ENCODE measurements around the gene TRAM2.

DNA sequence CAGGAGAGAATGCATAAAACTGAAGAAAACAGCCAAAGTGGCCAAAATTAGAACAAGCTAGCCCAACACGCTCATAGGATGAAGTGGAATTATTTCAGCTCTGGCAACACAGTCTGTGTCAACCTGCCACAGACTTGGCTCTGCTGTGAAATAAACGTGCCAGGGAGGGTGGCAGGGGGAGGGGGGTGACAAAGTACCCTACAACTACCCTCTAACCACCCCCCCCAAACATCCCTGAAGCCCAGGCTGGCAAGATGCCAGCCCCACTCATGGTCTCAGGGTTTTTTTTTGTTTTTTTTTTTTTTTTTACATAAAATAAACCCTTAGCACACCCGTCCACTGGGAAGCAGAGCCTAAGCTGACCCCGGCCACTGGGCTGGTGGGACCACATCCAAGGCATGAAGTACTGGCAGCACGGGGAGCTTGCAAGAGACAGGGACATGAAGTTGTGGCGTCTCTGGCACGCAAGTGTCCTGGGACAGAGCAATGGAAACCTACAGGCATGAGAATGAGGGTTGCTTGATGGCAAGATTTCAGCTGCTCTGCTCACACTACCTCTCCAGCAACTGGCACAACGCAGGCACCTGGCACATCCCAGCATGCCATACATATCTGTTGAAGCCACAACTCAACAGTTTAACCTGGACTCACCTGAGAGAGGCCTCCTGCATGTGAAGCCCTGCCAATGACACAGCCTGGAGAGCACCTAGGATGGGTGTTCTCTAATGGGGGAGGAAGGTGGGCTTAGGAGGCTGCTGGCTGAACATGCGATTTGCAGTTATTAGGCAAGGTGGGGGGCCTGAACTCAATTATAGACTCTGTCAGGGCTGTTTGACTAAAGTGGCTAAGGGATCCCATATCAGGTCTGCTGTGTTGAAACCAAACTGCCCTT lies 76.4 kb downstream of the TRAM2 start:
- no peak for TF ChIP-seq POLR2AphosphoS5 (IDR thresholded peaks at IDR 0.05)
- TF ChIP-seq, protein P1, sequence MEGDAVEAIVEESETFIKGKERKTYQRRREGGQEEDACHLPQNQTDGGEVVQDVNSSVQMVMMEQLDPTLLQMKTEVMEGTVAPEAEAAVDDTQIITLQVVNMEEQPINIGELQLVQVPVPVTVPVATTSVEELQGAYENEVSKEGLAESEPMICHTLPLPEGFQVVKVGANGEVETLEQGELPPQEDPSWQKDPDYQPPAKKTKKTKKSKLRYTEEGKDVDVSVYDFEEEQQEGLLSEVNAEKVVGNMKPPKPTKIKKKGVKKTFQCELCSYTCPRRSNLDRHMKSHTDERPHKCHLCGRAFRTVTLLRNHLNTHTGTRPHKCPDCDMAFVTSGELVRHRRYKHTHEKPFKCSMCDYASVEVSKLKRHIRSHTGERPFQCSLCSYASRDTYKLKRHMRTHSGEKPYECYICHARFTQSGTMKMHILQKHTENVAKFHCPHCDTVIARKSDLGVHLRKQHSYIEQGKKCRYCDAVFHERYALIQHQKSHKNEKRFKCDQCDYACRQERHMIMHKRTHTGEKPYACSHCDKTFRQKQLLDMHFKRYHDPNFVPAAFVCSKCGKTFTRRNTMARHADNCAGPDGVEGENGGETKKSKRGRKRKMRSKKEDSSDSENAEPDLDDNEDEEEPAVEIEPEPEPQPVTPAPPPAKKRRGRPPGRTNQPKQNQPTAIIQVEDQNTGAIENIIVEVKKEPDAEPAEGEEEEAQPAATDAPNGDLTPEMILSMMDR (IDR thresholded peaks at IDR 0.05) = no peak
